GM23248 (cell line): ENCODE results near the gene TANGO6.

Experiments
- EZH2 ChIP-seq: fragments of 200-600 bp; sonication (generic); IDR thresholded peaks from 2 replicates; pipeline ENCODE4 v1.6.1; 2018; ENCODE audit warnings: antibody characterized with exemption, mild to moderate bottlenecking; ENCODE audit not compliant: insufficient read depth, poor library complexity, severe bottlenecking
- EZH2phosphoT487 ChIP-seq: fragments of 200-600 bp; sonication (generic); IDR thresholded peaks from 2 replicates; pipeline ENCODE4 v1.6.1; 2018; ENCODE audit warnings: antibody characterized with exemption, moderate library complexity, mild to moderate bottlenecking, low read depth; ENCODE audit not compliant: insufficient read depth

DNA sequence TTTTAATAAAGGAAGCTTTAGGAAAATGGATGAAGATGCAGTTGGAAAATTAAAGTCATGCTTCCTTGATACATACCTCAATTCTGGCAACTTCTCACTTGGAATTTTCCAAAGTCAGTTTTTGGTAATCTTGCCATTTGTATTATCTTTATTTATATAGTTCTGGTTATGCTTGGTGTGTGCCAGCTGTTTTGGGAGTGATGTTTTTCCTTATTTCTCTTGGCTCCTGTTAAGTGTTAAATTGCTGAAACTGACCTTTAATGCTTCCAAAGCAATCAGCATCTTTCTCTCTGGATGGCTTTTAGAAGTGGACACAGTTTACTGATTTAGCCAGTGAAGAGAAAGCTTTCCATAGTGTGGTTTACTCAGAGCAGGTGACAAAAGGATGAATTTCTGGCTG lies 192.0 kb downstream of the TANGO6 start:
- TF ChIP-seq EZH2 = no peak
- no peak for TF ChIP-seq EZH2phosphoT487
